GM12801 (cell line): ENCODE data around the gene TBC1D14.

Source experiments
- TF ChIP-seq, protein P1 (sequence below): IDR thresholded peaks from one replicate; pipeline ENCODE4 v1.5.1; 2011; ENCODE audit warnings: control low read depth; ENCODE audit not compliant: insufficient read length; ENCODE audit errors: extremely low read depth

TBC1D14 gene

DNA sequence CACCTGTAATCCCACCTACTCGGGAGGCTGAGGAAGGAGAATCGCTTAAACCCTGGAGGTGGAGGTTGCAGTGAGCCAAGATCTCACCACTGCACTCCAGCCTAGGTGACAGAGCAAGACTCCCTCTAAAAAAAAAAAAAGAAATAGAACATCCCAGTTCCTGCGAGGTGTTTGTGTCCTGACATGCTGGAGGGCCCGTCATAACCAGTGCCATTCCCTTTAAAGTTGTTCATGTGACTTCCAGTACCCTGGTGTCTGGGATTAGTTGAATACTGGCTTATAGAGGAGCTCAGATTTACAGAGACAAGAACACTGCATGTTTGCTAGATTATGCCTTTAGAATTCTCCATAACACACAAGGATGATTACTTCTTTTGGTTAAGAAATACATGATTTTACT, 95.9 kb downstream of the TBC1D14 start:
- TF ChIP-seq, protein P1, sequence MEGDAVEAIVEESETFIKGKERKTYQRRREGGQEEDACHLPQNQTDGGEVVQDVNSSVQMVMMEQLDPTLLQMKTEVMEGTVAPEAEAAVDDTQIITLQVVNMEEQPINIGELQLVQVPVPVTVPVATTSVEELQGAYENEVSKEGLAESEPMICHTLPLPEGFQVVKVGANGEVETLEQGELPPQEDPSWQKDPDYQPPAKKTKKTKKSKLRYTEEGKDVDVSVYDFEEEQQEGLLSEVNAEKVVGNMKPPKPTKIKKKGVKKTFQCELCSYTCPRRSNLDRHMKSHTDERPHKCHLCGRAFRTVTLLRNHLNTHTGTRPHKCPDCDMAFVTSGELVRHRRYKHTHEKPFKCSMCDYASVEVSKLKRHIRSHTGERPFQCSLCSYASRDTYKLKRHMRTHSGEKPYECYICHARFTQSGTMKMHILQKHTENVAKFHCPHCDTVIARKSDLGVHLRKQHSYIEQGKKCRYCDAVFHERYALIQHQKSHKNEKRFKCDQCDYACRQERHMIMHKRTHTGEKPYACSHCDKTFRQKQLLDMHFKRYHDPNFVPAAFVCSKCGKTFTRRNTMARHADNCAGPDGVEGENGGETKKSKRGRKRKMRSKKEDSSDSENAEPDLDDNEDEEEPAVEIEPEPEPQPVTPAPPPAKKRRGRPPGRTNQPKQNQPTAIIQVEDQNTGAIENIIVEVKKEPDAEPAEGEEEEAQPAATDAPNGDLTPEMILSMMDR: no peak

DNA sequence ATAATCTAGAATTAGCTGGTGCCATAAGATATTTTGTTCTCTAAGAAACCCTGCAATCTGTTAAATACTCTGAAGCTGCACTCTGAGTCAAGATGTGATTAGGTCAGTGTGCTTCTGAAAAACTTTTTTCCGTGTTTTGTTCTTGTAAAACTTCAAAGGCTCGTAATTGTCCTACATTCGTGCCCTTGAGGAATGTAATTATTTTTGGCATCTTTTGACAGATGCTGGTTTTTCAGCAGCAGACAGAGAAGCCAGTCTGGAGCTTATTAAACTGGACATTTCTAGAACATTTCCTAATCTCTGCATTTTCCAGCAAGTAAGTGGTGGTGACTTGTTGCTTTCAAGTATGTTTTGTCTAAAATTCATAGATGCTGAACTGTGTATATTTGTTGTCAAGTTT, 96.8 kb downstream of the TBC1D14 start:
- TF ChIP-seq, protein P1: no peak

DNA sequence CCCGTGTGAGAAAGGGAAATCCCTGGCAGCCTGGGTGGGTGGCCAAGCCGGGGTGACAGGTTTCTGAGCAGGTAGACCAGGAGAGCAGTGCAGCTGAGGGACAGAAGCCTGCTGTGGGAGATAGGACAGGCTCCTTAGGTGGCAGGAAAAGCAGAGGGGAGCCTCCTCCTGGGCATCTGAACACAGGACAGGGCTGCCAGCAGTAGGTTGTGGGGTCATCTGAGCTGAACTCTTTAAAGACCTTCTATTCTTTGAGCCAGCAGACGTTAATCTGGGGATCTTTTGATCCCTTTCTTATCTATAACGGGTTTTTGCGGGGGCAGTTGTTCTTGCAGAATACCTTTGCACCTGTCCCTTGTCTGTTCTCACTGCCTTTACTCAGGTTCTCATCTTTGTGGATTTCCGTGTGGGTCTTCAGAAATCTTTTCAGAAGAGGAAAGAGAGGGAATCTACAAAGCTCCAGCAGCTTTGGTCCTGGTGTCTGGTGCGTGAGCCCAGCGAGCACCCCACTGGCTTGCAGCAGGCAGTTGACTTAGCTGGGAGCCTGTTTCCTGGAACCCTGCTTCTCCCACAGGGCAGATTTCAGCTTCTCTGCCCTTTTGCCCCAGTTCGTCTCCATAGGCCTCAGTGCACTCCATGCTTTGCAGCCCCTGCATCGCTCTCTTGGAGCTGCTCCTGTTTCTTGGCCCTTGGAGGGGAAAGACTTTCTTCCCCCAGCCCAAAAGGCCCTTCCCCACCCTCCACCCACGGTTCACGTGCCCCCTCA, 97.7 kb downstream of the TBC1D14 start:
- TF ChIP-seq, protein P1: no peak

DNA sequence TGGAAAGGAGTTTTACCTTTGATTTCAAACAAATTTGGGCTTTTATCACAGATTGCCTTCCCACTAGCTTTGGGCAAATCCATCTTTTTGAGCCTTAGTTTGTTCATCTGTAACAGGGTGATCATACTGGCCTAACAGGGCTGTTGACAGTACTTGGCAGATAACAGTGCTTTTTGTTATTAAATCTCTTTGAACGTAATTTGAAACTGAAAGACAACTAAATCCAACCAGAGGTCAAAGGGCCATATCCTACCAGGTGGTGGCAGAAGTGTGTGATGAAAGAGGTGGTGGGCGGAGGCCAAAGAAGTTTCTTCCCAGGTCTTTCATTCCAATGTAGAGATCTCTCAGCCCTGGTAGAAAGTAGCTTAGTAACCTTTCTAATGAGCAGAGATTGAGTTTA, 98.3 kb downstream of the TBC1D14 start:
- TF ChIP-seq, protein P1: no peak

DNA sequence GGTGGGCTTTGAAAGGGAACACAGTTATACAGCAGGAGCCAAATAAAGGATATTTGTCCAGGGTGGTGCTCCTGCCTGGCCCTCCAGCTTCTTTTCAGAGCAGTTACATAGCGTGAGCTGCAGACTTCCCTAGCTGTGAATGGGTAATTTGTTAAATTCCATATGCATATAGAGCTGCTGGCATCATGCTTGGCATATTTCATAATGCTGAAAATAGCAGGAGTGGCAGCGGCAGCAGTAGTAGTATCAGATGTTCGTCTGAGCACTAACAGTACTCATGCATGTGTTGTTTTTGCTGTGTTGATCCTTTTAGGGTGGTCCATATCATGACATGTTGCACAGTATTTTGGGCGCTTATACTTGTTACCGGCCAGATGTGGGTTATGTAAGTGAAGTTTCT, 99.9 kb downstream of the TBC1D14 start:
- TF ChIP-seq, protein P1: no peak

DNA sequence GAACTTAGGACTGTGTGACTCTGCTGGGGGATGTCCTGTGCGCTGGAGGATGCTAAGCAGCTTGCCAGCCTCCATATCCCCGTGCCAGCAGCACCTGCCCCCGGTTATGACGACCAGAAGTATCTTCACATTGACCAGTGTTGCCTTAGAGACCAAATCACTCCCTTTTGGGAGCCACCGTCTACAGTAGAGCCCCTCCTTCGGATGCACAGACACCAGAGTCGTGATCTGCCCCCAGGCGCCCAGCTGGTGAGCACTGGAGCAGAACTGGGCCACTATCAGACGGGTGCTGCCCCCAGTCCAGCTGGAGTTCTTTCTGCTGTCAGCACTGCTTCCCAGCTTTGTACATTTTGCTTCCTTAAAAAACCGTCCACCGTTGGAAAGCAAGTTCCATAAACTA, 103.5 kb downstream of the TBC1D14 start:
- TF ChIP-seq, protein P1: no peak

DNA sequence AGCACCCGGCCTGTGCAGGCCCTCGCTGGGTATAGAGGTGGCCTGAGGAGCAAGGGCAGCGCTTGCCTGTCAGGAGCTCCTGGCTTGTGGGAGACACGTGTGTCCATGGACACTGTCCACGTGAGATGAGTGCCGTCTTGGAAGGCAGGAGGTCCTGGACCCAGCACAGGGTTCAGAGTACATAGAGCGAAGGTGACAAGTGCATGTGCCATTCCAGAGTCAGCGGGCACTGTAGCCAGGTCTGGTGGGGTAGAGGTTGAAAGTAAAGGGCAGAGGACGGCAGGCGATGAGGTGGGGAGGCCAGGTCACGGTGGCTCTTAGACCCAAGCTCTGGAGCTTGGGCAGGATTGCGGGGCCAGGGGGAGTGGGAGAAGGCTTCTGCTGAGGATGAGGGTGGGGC, 105.2 kb downstream of the TBC1D14 start:
- TF ChIP-seq, protein P1: no peak
